BLaER1 (cell line): ENCODE measurements around the gene TMPRSS9.

ENCODE experiments used
- H3K27ac ChIP-seq: shearing (Covaris generic); formaldehyde crosslinking; 2 replicates; pipeline ENCODE4 v1.8.1; 2022
- H3K27me3 ChIP-seq: shearing (Covaris generic); formaldehyde crosslinking; 2 replicates; pipeline ENCODE4 v1.8.1; 2022
- H3K36me3 ChIP-seq: shearing (Covaris generic); formaldehyde crosslinking; 2 replicates; pipeline ENCODE4 v1.8.1; 2022
- H3K4me1 ChIP-seq: shearing (Covaris generic); formaldehyde crosslinking; 2 replicates; pipeline ENCODE4 v1.8.1; 2022
- H3K4me2 ChIP-seq: shearing (Covaris generic); formaldehyde crosslinking; 2 replicates; pipeline ENCODE4 v1.8.1; 2022
- H3K4me3 ChIP-seq: shearing (Covaris generic); formaldehyde crosslinking; 2 replicates; pipeline ENCODE4 v1.8.1; 2022
- H3K9ac ChIP-seq: shearing (Covaris generic); formaldehyde crosslinking; 2 replicates; pipeline ENCODE4 v1.8.1; 2022
- H3K9me3 ChIP-seq: shearing (Covaris generic); formaldehyde crosslinking; 2 replicates; pipeline ENCODE4 v1.8.1; 2022
- H4K20me1 ChIP-seq: shearing (Covaris generic); formaldehyde crosslinking; 2 replicates; pipeline ENCODE4 v1.8.1; 2022
- Cebpa-rat ChIP-seq: shearing (Covaris generic); IDR thresholded peaks from 2 replicates; pipeline ENCODE4 v1.8.1; 2022

The TMPRSS9 gene

GRCh38 chr19:2398735-2399305, 38.8 kb downstream of the TMPRSS9 start:
- no peaks in the 10 kb centered on the region for H4K20me1 ChIP-seq
- H3K4me1 ChIP-seq, result peaks cover 20% of the 10 kb centered on the region
- no peak overlapping the region for H3K27ac ChIP-seq
- no peak overlapping the region for H3K9ac ChIP-seq
- H3K9me3 ChIP-seq, result no peaks in the 10 kb centered on the region; the same call in 1 of the 2 replicates
- H3K4me3 ChIP-seq, result no peak overlapping the region
- no peaks in the 10 kb centered on the region for H3K36me3 ChIP-seq
- H3K4me2 ChIP-seq, result no peak overlapping the region
- H3K27me3 ChIP-seq, result no peaks in the 10 kb centered on the region
- TF ChIP-seq Cebpa-rat, result no peak

- Histone ChIP-seq H3K27me3 (no peaks in the 10 kb centered on the region), H3K4me1 (peaks cover 12% of the 10 kb centered on the region), H3K9ac (no peak overlapping the region), H3K36me3 (no peaks in the 10 kb centered on the region), H3K4me2 (no peak overlapping the region), H3K27ac (no peak overlapping the region), H4K20me1 (no peaks in the 10 kb centered on the region), H3K9me3 (no peaks in the 10 kb centered on the region), H3K4me3 (no peak overlapping the region)
- TF ChIP-seq Cebpa-rat, result no peak
Measured at GRCh38 chr19:2399582-2399981, 39.5 kb downstream of the TMPRSS9 start.

- H3K4me2 ChIP-seq, result no peak overlapping the region
- no peak overlapping the region for H3K4me3 ChIP-seq
- TF ChIP-seq Cebpa-rat, result no peak
- peaks cover 21% of the 10 kb centered on the region for H3K4me1 ChIP-seq
- no peak overlapping the region for H3K9ac ChIP-seq
- peaks cover 21% of the 10 kb centered on the region for H3K9me3 ChIP-seq
- H3K27me3 ChIP-seq, result no peaks in the 10 kb centered on the region
- H4K20me1 ChIP-seq, result no peaks in the 10 kb centered on the region
- H3K27ac ChIP-seq, result no peak overlapping the region
- H3K36me3 ChIP-seq, result no peaks in the 10 kb centered on the region
Measured at GRCh38 chr19:2408247-2408646, 48.2 kb downstream of the TMPRSS9 start.

GRCh38 chr19:2409352-2409912, 49.4 kb downstream of the TMPRSS9 start:
- no peak overlapping the region for H3K27ac ChIP-seq
- H3K9ac ChIP-seq, result no peak overlapping the region
- no peak overlapping the region for H3K4me3 ChIP-seq
- no peak overlapping the region for H3K4me2 ChIP-seq
- H4K20me1 ChIP-seq, result no peaks in the 10 kb centered on the region
- H3K27me3 ChIP-seq, result no peaks in the 10 kb centered on the region
- H3K4me1 ChIP-seq, result peaks cover 27% of the 10 kb centered on the region
- no peaks in the 10 kb centered on the region for H3K36me3 ChIP-seq
- TF ChIP-seq Cebpa-rat, result no peak
- peaks cover 21% of the 10 kb centered on the region for H3K9me3 ChIP-seq

GRCh38 chr19:2410023-2410422, 50.0 kb downstream of the TMPRSS9 start:
- no peaks in the 10 kb centered on the region for H3K27me3 ChIP-seq
- H3K4me1 ChIP-seq, result peaks cover 26% of the 10 kb centered on the region
- H3K27ac ChIP-seq, result no peak overlapping the region
- no peak overlapping the region for H3K4me2 ChIP-seq
- H3K9ac ChIP-seq, result no peak overlapping the region
- H3K9me3 ChIP-seq, result peaks cover 21% of the 10 kb centered on the region
- no peak overlapping the region for H3K4me3 ChIP-seq
- no peak for TF ChIP-seq Cebpa-rat
- no peaks in the 10 kb centered on the region for H3K36me3 ChIP-seq
- no peaks in the 10 kb centered on the region for H4K20me1 ChIP-seq

- Histone ChIP-seq H3K4me1 (peaks cover 35% of the 10 kb centered on the region), H3K9ac (no peak overlapping the region), H3K4me2 (no peak overlapping the region), H3K4me3 (no peak overlapping the region), H3K36me3 (peaks cover 17% of the 10 kb centered on the region), H4K20me1 (no peaks in the 10 kb centered on the region; the same call in 1 of the 2 replicates), H3K27me3 (no peaks in the 10 kb centered on the region), H3K27ac (no peak overlapping the region), H3K9me3 (peaks cover 21% of the 10 kb centered on the region)
- TF ChIP-seq Cebpa-rat, result no peak
Measured at GRCh38 chr19:2411709-2412108, 51.6 kb downstream of the TMPRSS9 start.

GRCh38 chr19:2412449-2412848, 52.4 kb downstream of the TMPRSS9 start:
- Histone ChIP-seq H3K9ac (no peak overlapping the region), H3K4me1 (peaks cover 42% of the 10 kb centered on the region), H3K9me3 (peaks cover 21% of the 10 kb centered on the region), H3K4me3 (no peak overlapping the region), H3K4me2 (0 out of 2 replicates have a peak overlapping the region, but pooled peaks have one; percentile 6), H3K27me3 (no peaks in the 10 kb centered on the region), H3K36me3 (peaks cover 22% of the 10 kb centered on the region), H4K20me1 (no peaks in the 10 kb centered on the region; the same call in 1 of the 2 replicates), H3K27ac (no peak overlapping the region)
- no peak for TF ChIP-seq Cebpa-rat

- no peak for TF ChIP-seq Cebpa-rat
- Histone ChIP-seq H4K20me1 (no peaks in the 10 kb centered on the region; the same call in 1 of the 2 replicates), H3K27me3 (no peaks in the 10 kb centered on the region), H3K4me3 (no peak overlapping the region), H3K9ac (no peak overlapping the region), H3K27ac (no peak overlapping the region), H3K9me3 (peaks cover 21% of the 10 kb centered on the region), H3K36me3 (peaks cover 22% of the 10 kb centered on the region), H3K4me2 (no peak overlapping the region), H3K4me1 (peaks cover 49% of the 10 kb centered on the region)
Measured at GRCh38 chr19:2413159-2413558, 53.1 kb downstream of the TMPRSS9 start.

- Histone ChIP-seq H3K9ac (no peak overlapping the region), H3K27ac (no peak overlapping the region), H3K9me3 (peaks cover 21% of the 10 kb centered on the region), H3K4me1 (peaks cover 49% of the 10 kb centered on the region), H3K36me3 (peaks cover 22% of the 10 kb centered on the region), H3K4me3 (no peak overlapping the region), H3K27me3 (no peaks in the 10 kb centered on the region), H4K20me1 (no peaks in the 10 kb centered on the region; the same call in 1 of the 2 replicates), H3K4me2 (no peak overlapping the region)
- no peak for TF ChIP-seq Cebpa-rat
Measured at GRCh38 chr19:2413629-2414028, 53.6 kb downstream of the TMPRSS9 start.

GRCh38 chr19:2415281-2415972, 55.4 kb downstream of the TMPRSS9 start:
- Histone ChIP-seq H4K20me1 (no peaks in the 10 kb centered on the region; the same call in 1 of the 2 replicates), H3K27ac (peak overlapping the region; percentile 57), H3K9ac (0 out of 2 replicates have a peak overlapping the region, but pooled peaks have one; percentile 38), H3K9me3 (peaks cover 12% of the 10 kb centered on the region), H3K4me3 (no peak overlapping the region), H3K4me2 (peak overlapping the region; percentile 70), H3K4me1 (peaks cover 59% of the 10 kb centered on the region), H3K36me3 (peaks cover 32% of the 10 kb centered on the region), H3K27me3 (no peaks in the 10 kb centered on the region)
- TF ChIP-seq Cebpa-rat, result no peak
